PC-3 (cell line): ENCODE results near the gene ZCCHC2.

Experiments
- CTCF ChIP-seq: fragments of 300-600 bp; sonication (generic); conservative IDR thresholded peaks from 2 replicates; pipeline ENCODE4 v1.5.1; 2017; ENCODE audit warnings: antibody characterized with exemption, low read depth, mild to moderate bottlenecking, low read length
- EZH2 ChIP-seq: fragments of 300-600 bp; sonication (generic); IDR thresholded peaks from one replicate; pipeline ENCODE4 v1.6.1; 2017; ENCODE audit warnings: antibody characterized with exemption, mild to moderate bottlenecking, low read length; ENCODE audit not compliant: unreplicated experiment
- EZH2phosphoT487 ChIP-seq: fragments of 300-600 bp; sonication (generic); IDR thresholded peaks from 2 replicates; pipeline ENCODE4 v1.6.1; 2018; ENCODE audit warnings: mild to moderate bottlenecking, antibody characterized with exemption, low read length, borderline replicate concordance

GRCh38 chr18:62583376-62583775, 60.6 kb downstream of the ZCCHC2 start:
- TF ChIP-seq EZH2phosphoT487 (no peak), EZH2 (no peak), CTCF (no peak)
